Activated CD4-positive, alpha-beta T cell treated with anti-CD3 and anti-CD28 coated beads, Interleukin-2, amount 50 U/mL, for 4 hours (primary cell): ENCODE measurements around the gene NTPCR.
"Not testable (repeated sequence)": the region's sequence is repeated elsewhere in the genome, so short reads cannot be mapped to it uniquely, and the experiment has no call there.

ENCODE experiments used
- DNase-seq, 2 experiments: peaks; one replicate each; pipeline ENCODE4 v3.0.0-alpha.2; 2020

NTPCR gene

GRCh38 chr1:232987046-232987773 is 36.8 kb downstream of the NTPCR start:
- no peak for DNase-seq

GRCh38 chr1:232987774-232988140 is 37.3 kb downstream of the NTPCR start:
- DNase-seq, result no peak

- DNase-seq, result no peak
Observed at GRCh38 chr1:232988572-232989040, 38.2 kb downstream of the NTPCR start.

GRCh38 chr1:232990176-232991128 is 40.0 kb downstream of the NTPCR start:
- no peak for DNase-seq

GRCh38 chr1:232991238-232991637 is 40.8 kb downstream of the NTPCR start:
- DNase-seq, result no peak

- no peak for DNase-seq
Observed at GRCh38 chr1:232992227-232992626, 41.8 kb downstream of the NTPCR start.

- DNase-seq, result no peak
Observed at GRCh38 chr1:232993555-232993954, 43.1 kb downstream of the NTPCR start.

GRCh38 chr1:232995189-232995588 is 44.8 kb downstream of the NTPCR start:
- DNase-seq, result no peak

- DNase-seq, result no peak
Observed at GRCh38 chr1:232996143-232996542, 45.7 kb downstream of the NTPCR start.

- no peak for DNase-seq
Observed at GRCh38 chr1:232998138-232998537, 47.7 kb downstream of the NTPCR start.

GRCh38 chr1:232998646-232999045 is 48.2 kb downstream of the NTPCR start:
- DNase-seq, result no peak

GRCh38 chr1:232999956-233000625 is 49.7 kb downstream of the NTPCR start:
- no peak for DNase-seq

- DNase-seq, result not testable (repeated sequence)
Observed at GRCh38 chr1:233003638-233004037, 53.2 kb downstream of the NTPCR start.

GRCh38 chr1:233004451-233004850 is 54.0 kb downstream of the NTPCR start:
- DNase-seq, result no peak

- DNase-seq, result no peak
Observed at GRCh38 chr1:233005156-233005555, 54.7 kb downstream of the NTPCR start.

- DNase-seq, result no peak
Observed at GRCh38 chr1:233005703-233006102, 55.3 kb downstream of the NTPCR start.

- DNase-seq, result no peak
Observed at GRCh38 chr1:233006108-233006507, 55.7 kb downstream of the NTPCR start.

GRCh38 chr1:233006541-233006973 is 56.1 kb downstream of the NTPCR start:
- DNase-seq, result no peak

GRCh38 chr1:233010146-233010545 is 59.7 kb downstream of the NTPCR start:
- no peak for DNase-seq

- no peak for DNase-seq
Observed at GRCh38 chr1:233012021-233012420, 61.6 kb downstream of the NTPCR start.

- no peak for DNase-seq
Observed at GRCh38 chr1:233015965-233016364, 65.6 kb downstream of the NTPCR start.

GRCh38 chr1:233016798-233017197 is 66.4 kb downstream of the NTPCR start:
- DNase-seq, result no peak

GRCh38 chr1:233019083-233019482 is 68.7 kb downstream of the NTPCR start:
- no peak for DNase-seq
